Neural progenitor cell (in vitro differentiated cells): ENCODE measurements around the gene PAFAH2.

Source experiments
- EZH2 ChIP-seq: fragments of 200-600 bp; sonication (generic); IDR thresholded peaks from 2 replicates; pipeline ENCODE4 v1.6.1; 2017; ENCODE audit warnings: antibody characterized with exemption, mild to moderate bottlenecking, moderate library complexity
- EZH2phosphoT487 ChIP-seq: fragments of 200-600 bp; sonication (generic); IDR thresholded peaks from 2 replicates; pipeline ENCODE4 v1.6.1; 2017; ENCODE audit warnings: antibody characterized with exemption
- TF ChIP-seq, protein P1 (sequence below): fragments of 200-600 bp; sonication (generic); IDR thresholded peaks from 2 replicates; pipeline ENCODE4 v1.5.1; 2017; ENCODE audit warnings: antibody characterized with exemption, mild to moderate bottlenecking

DNA sequence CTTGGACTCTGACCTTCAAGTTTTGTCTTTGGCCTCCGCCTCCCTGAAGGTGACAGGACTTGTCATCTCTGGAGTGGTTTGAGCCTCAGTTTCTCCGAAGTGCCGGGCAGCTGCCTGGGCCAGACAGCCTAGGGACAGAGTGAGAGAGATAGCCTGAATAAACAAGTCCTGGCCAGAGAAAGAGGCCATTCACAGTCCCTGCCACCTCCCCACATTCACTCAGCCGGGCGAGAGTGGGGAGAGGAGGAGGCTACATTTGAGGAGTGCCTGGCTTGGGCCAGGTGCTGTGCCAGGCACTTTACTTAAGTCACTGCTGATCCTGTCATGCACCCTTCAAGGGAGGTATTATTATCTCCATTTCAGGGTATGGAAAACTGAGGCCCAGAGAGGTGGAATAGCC is 27.2 kb upstream of the PAFAH2 start:
- TF ChIP-seq, protein P1, sequence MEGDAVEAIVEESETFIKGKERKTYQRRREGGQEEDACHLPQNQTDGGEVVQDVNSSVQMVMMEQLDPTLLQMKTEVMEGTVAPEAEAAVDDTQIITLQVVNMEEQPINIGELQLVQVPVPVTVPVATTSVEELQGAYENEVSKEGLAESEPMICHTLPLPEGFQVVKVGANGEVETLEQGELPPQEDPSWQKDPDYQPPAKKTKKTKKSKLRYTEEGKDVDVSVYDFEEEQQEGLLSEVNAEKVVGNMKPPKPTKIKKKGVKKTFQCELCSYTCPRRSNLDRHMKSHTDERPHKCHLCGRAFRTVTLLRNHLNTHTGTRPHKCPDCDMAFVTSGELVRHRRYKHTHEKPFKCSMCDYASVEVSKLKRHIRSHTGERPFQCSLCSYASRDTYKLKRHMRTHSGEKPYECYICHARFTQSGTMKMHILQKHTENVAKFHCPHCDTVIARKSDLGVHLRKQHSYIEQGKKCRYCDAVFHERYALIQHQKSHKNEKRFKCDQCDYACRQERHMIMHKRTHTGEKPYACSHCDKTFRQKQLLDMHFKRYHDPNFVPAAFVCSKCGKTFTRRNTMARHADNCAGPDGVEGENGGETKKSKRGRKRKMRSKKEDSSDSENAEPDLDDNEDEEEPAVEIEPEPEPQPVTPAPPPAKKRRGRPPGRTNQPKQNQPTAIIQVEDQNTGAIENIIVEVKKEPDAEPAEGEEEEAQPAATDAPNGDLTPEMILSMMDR, result no peak
- TF ChIP-seq EZH2phosphoT487 (no peak), EZH2 (no peak)
